Measurements from ENCODE around the gene ATF1.

DNA sequence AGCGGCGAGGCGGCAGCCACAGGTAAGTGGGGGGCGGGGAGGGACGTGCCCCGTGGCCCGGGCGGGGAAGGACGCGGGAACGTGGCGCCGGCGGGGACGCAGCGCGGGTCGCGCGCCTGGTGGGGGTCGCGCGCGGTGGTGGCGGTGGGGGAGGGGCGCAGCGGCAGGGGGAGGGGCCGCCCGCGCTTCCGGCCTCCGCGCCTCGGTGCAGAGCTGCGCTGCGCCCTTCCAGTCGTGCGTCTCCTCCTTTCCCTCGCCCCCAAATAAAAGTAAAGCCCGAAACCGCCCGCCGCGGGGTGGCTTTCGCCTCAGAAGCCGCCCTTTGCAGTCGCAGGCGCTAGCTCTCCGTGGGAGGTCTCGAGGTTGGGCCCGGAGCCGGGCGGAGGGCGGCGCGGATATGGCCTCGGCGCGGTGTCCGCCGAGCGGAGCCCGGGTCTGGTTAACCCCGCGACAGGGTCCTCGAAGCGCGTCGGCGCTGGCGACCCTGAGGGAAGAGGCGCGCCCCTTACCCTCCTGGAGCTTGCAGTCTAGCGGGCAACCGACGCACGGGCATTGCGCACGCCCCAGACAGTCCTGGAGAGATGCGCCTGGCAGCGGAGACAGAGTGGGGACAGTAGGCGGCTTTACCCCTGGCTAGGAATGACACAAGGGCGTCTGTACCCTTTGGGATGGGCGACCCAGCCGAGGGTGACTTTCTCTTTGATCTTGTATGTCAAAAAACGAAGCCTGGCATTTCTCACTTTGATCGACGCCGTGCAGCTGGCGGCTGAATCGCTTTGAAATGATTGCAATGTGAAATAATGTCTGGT is 589 bp downstream of the ATF1 start:
- TF ChIP-seq CTCF (IDR thresholded peaks at IDR 0.05; ENCODE audit: low read length) (no peak), EZH2 (IDR thresholded peaks at IDR 0.05; ENCODE audit: borderline replicate concordance, low read length) (no peak)

All from OCI-LY1 (cell line).